HG02852 (cell line): Measurements from ENCODE around the gene OPTC.
"Not testable (repeated sequence)": the region's sequence is repeated elsewhere in the genome, so short reads cannot be mapped to it uniquely, and the experiment has no call there.

Experiments used
- ATAC-seq: cut with Tn5 transposase; IDR thresholded peaks from one replicate; pipeline ENCODE4 v1.9.1; 2021; ENCODE audit warnings: mild to moderate bottlenecking, moderate library complexity; ENCODE audit not compliant: unreplicated experiment

OPTC gene

GRCh38 chr1:203493901-203494300 lies at the start of gene OPTC:
TSS of gene OPTC (plus strand) at chr1:203494153. CDS start at chr1:203496006, 1,853 bp downstream.
- no peak for ATAC-seq

- ATAC-seq, result no peak
Observed at GRCh38 chr1:203444171-203444576, 49.8 kb upstream of the OPTC start.

GRCh38 chr1:203447151-203447550 lies 46.8 kb upstream of the OPTC start:
- no peak for ATAC-seq

DNA sequence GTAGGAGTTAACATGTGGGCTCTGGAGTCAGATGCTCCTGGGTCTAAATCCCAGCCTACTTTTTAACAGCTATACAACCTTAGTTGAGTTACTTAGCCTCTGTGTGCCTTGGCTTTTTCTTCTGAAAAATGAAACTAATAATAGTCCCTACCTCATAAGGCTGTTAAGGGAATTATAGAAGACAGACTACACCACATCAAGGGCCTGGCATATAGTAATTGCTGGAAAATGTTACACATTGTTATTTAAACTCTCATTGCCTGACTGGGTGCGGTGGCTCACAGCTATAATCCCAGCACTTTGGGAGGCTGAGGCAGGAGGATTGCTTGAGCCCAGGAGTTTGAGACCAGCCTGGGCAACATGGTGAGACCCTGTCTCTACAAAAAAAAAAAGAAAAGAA lies 46.4 kb upstream of the OPTC start:
- not testable (repeated sequence) for ATAC-seq

- no peak for ATAC-seq
Observed at GRCh38 chr1:203448521-203449061, 45.4 kb upstream of the OPTC start.

GRCh38 chr1:203450001-203450400 lies 44.0 kb upstream of the OPTC start:
- no peak for ATAC-seq

DNA sequence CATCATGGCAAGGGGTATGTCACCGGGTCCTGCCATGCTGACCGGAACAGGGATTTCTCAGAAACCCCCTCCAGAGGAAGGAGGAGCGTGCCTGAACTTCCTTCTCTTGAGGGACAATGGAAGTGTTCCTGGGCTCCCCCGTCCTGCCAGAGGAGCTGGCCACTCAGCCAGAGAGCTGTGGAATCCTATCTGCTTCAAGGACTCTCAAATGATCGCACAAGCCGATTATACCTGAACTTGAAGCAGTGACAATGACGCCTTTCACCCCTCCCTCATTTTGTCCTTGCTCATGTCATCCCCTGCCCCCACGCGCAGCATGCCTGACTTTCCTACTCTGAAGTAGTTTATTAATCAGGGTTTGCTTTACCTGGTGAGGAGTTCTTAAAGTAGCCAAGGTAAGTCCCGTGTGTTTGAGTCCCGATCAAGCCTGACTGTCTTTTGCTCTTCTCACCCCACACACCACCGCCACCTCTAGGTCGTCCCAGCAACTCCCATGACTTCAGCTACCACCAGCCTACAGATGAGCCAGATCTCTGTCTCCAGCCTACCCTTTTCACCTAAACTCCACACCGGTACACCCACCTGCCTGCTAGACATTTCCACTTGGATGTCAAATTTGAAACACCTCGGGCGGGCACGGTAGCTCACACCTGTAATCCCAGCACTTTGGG lies 43.3 kb upstream of the OPTC start:
- no peak for ATAC-seq

DNA sequence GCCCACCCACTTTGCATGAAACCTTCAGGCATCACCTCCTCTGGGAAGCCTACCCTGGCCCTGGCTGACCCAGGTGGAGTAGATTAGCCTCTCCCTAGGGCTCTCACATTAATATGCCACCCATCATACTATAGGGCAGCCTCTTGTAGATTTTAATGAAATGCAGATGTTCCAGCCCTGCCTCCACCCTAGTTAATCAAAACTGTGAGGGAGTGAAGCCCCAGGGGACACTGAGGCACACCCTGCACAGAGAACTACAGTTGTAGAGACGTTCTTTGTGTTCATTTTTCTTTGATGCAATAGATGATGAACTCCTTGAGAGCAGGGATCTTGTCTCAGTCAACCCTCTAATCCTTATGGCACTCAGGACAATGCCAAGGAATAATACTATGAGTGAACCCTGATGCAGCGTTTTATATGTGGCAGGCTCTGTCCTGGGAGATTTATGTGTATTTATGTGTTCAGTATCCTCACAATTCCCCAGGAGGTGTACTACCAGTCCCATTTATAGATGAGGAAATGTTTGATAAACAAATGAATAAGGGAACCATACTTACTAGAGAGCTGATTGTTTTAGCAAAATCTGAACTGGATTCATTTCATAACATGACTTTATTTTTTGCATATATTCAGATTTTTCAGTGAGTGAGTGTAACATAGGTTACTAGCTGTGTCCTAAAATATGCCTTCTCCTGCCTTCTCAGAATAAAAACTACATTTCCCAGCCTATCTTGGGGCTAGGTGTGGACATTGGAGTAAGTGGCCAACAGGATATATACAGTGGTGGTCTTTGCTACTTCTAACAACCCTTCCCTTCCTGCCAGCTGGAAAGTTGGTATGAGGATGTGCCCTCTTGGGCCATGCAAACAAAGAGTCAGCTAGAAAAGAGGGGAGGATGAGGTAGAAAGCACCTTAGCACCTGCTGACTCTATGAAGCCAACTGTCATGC lies 41.8 kb upstream of the OPTC start:
- ATAC-seq, result no peak

DNA sequence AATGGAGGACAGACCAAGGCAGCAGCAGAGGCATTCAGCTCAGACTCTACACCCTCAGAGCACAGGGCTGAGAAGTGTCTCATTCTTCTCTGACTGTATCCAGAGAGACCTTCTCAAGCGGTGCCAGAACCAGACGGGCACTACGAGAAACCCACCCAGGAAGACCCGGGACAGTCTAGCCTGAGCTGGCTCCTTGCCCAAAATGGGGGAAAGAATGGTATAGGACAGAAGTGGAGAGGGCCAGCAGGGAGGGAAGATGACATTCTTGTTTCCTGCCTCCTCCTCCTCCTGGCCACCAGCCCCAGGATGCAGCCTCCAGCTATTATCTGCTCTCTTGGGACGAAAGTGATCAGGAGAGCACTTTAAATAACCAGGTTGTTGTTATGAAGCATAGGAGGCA lies 40.9 kb upstream of the OPTC start:
- no peak for ATAC-seq

- ATAC-seq, result no peak
Observed at GRCh38 chr1:203453616-203454015, 40.3 kb upstream of the OPTC start.

GRCh38 chr1:203454986-203455471 lies 38.9 kb upstream of the OPTC start:
- no peak for ATAC-seq

- ATAC-seq, result no peak
Observed at GRCh38 chr1:203455706-203456105, 38.2 kb upstream of the OPTC start.

DNA sequence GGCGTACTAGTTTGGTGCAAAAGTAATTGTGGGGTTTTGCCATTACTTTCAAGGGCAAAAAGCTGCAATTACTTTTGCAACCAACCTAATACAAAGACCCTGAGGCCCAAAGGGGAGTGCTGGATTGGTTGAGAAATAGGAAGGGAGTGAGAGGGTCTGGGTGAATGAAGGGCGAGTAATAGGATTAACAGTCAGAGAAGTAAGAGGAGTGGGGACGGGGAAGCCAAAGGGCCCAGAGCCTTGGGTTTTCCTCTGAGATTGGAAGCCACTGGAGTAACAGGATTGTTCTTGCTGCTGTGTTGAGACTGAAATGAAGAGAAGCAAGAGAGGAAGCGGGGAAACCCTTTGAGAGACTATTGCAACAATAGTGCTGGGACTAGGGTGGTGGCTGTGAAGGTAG lies 37.4 kb upstream of the OPTC start:
- ATAC-seq, result no peak

- no peak for ATAC-seq
Observed at GRCh38 chr1:203458078-203458477, 35.9 kb upstream of the OPTC start.

DNA sequence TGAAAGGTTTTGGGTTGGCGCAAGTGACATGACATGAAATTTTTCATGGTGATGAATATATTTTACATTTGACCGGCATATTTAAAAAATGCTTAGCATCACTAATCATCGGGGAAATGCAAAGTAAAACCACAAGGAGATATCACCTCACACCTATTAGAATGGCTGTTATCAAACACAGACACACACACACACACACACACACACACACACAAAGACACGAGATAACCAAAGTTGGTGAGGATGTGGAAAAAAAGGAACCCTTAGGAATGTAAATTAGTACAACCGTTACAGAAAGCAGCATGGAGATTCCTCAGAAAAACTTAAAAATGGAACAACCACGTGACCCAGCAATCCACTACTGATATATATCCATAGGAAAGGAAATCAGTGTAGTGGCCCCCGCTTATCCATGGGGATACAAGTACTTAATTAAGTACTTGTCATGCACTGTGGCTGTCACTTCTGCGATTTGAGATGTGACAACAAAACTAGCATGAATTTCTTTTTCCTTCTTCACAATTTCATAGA lies 34.2 kb upstream of the OPTC start:
- ATAC-seq, result no peak

DNA sequence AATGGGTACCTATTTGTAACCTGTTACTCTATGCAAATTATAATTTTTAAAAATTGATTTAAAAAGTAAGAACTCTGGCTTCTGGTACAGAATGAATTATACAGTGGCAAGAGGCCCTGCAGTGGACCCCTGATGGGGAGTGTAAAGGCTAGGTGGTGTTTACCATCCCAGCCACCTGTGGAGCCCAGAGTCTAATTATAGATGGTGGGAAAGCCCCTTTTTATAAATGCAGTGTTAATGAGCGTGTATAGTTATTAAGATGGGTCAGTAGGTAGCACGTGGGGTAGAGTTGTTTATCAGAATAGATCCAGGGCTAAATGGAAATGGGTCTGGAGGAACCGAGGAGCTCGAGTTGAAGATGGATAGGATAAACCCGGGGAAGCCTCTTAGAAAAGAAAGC lies 32.2 kb upstream of the OPTC start:
- ATAC-seq, result no peak

DNA sequence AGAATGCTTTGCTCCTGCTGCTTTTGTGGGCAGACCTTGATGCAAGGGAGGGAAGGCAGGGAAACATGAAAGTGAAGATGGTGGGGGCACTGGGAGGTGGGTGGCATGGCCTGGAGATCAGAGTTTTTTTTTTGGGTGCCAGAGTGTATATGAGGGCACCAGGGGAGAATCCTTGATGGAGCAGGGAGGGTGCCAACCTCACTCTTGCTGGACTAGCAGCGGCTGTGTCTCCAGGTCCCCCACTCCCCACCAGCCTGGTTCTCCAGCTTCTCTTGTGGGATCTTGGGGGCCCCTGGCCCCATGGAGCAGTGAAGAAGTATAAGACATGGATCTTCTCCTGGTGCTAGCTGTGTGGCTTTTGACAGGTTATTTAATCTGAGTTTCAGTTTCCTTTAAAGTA lies 31.8 kb upstream of the OPTC start:
- no peak for ATAC-seq

DNA sequence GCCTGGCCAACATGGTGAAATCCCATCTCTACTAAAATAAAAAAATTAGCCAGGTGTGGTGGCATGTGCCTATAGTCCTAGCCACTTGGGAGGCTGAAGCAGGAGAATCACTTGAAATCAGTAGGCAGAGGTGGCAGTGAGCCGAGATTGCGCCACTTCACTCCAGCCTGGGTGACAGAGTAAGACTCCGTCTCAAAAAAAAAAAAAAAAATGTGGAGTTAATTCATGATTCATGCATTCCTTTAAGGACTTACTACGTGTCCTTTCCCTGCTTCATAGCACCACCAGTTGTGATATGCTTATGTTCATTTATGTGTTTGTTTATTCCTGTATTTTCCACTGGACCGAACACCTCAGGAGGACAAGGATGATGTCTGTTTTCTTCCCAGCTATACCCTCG lies 31.1 kb upstream of the OPTC start:
- no peak for ATAC-seq

- no peak for ATAC-seq
Observed at GRCh38 chr1:203463469-203464062, 30.4 kb upstream of the OPTC start.

- ATAC-seq, result no peak
Observed at GRCh38 chr1:203464226-203464625, 29.7 kb upstream of the OPTC start.

DNA sequence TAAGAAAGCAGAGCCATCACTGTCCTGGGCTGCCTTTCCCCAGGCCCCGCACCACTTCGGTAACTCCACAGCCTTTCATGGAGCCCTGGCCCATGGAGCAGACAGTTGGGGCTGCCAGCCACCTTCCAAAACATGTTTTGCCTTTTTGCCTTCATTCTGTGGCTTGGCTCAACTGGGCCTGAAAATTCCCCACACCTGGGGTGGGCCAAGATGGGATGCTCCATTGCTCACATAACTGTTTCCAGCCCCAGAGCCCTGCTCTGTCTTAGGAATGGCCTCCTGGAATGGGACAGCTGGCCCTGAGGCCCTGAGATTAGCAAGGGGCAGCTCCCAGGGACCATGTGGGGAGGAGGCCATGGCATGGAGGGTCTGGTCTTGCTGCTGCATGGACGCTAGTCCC lies 29.2 kb upstream of the OPTC start:
- no peak for ATAC-seq
